Body of pancreas (tissue), 4 donors: ENCODE measurements around the gene PACRG. TPM values are rescaled to one million over a fixed set of nuclear protein-coding genes. Genes with fewer than 3 reads are reported as not detected.

Experiments
- ATAC-seq: fragments of 150-250 bp; one replicate; pipeline ENCODE4 v1.9.1; 2016
- DNase-seq, 4 donors: peaks; one replicate each; pipeline ENCODE4 v3.0.0-alpha.2; 2019
- H3K27ac ChIP-seq, 4 donors: fragments of 200-600 bp; sonication (generic); 1 replicate in 3 of 4; 2 replicates in 1 of 4; pipeline versions ENCODE4 v1.5.1 to v1.6.1; 2016 to 2019; ENCODE audit warnings: mild to moderate bottlenecking in 1 of 4, mixed read lengths in 1 of 4, moderate library complexity in 1 of 4
- H3K27me3 ChIP-seq, 2 donors: fragments of 200-600 bp; sonication (generic); one replicate each; pipeline ENCODE4 v1.6.0; 2016; ENCODE audit warnings: mild to moderate bottlenecking in 1 of 2
- H3K36me3 ChIP-seq, 2 donors: fragments of 200-600 bp; sonication (generic); replicated peaks in 1 of 2; 2 replicates each; pipeline ENCODE4 v1.5.1; 2016; ENCODE audit warnings: low read depth in 2 of 2; ENCODE audit not compliant: insufficient read depth in 1 of 2
- H3K4me1 ChIP-seq: fragments of 200-600 bp; sonication (generic); one replicate; pipeline ENCODE4 v1.6.0; 2016
- H3K4me3 ChIP-seq, 2 donors: fragments of 200-600 bp; sonication (generic); 1 replicate in 1 of 2; 2 replicates in 1 of 2; pipeline ENCODE4 v1.5.1; 2016 to 2019
- H3K9me3 ChIP-seq, 3 donors: fragments of 200-600 bp; sonication (generic); 1 replicate in 2 of 3; 2 replicates in 1 of 3; pipeline ENCODE4 v1.5.1; 2016
- CTCF ChIP-seq, 7 experiments: fragments of 450-650 bp in 4 of 7; fragments of 200-600 bp in 3 of 7; sonication (generic) in 3 of 7; IDR thresholded peaks; one replicate each; pipeline ENCODE4 v1.5.1; 2016 to 2019; ENCODE audit warnings: antibody characterized with exemption in 7 of 7
- POLR2A ChIP-seq, 3 donors: fragments of 450-650 bp; IDR thresholded peaks; one replicate each; pipeline ENCODE4 v1.6.1; 2016; ENCODE audit warnings: antibody characterized with exemption in 3 of 3, mild to moderate bottlenecking in 2 of 3
- WGBS, 2 donors: methylation state at CpG; one replicate each; pipeline ENCODE4 v1.1.5; 2017; 5-methylcytosine and 5-hydroxymethylcytosine counted together
- intact Hi-C: fragments of 100-400 bp; cut with DNase I; formaldehyde crosslinking; loops from one replicate; pipeline ENCODE4 v1.15.1; 2023
- total RNA-seq, 2 donors: library from RNA; depleted of rRNA; stranded (reverse); fragments of >200 nt; gene quantifications; one replicate each; pipeline ENCODE4 v1.1.0, GENCODE V29; 2016

The PACRG gene
- total RNA-seq, 2 donors from 2014 or later, result 7.8 to 10.9 TPM

- peak overlapping the region in 1 of 4 donors; percentile 2 for H3K27ac ChIP-seq
- H3K36me3 ChIP-seq, result no peaks in the 10 kb centered on the region
- H3K27me3 ChIP-seq, result no peaks in the 10 kb centered on the region
- intact Hi-C loops, result no loop called here
- no peak overlapping the region for H3K4me3 ChIP-seq
- H3K4me1 ChIP-seq, result peaks cover 3% of the 10 kb centered on the region
- DNase-seq (peak; percentile 55 to 78 (median 73)), ATAC-seq (peak; percentile 59)
- 32 to 39% methylated on average over 6 of the region's 6 CpGs for WGBS, 2 donors
- no peak for TF ChIP-seq CTCF (IDR thresholded peaks at IDR 0.05)
- TF ChIP-seq POLR2A (IDR thresholded peaks at IDR 0.05), result no peak
- no peaks in the 10 kb centered on the region for H3K9me3 ChIP-seq
Measured at GRCh38 chr6:162706232-162706631, 21.5 kb upstream of the PACRG start.

GRCh38 chr6:162708971-162709370 is 18.8 kb upstream of the PACRG start:
- no peak overlapping the region for H3K27ac ChIP-seq
- TF ChIP-seq CTCF (IDR thresholded peaks at IDR 0.05), result no peak

GRCh38 chr6:162709431-162709830 is 18.3 kb upstream of the PACRG start:
- TF ChIP-seq CTCF (IDR thresholded peaks at IDR 0.05), result no peak
- TF ChIP-seq POLR2A (IDR thresholded peaks at IDR 0.05), result no peak
- Histone ChIP-seq H3K4me1 (peaks cover 3% of the 10 kb centered on the region), H3K27ac (no peak overlapping the region), H3K4me3 (no peak overlapping the region), H3K36me3 (no peaks in the 10 kb centered on the region), H3K27me3 (no peaks in the 10 kb centered on the region), H3K9me3 (no peaks in the 10 kb centered on the region)
- no peak for DNase-seq
- ATAC-seq, result no peak
- WGBS, 2 donors, result 86 to 87% methylated on average over 4 of the region's 4 CpGs
- intact Hi-C loops, result no loop called here

More at GRCh38 chr6:162708971-162709370, 18.8 kb upstream of the PACRG start:
- Histone ChIP-seq H3K4me3 (no peak overlapping the region), H3K4me1 (peaks cover 3% of the 10 kb centered on the region), H3K9me3 (no peaks in the 10 kb centered on the region), H3K27me3 (no peaks in the 10 kb centered on the region), H3K36me3 (no peaks in the 10 kb centered on the region)
- ATAC-seq (no peak), DNase-seq (no peak)
- WGBS, 2 donors, result 93 to 97% methylated on average over 6 of the region's 6 CpGs
- intact Hi-C loops, result no loop called here

GRCh38 chr6:162710419-162710818 is 17.4 kb upstream of the PACRG start:
- TF ChIP-seq POLR2A (IDR thresholded peaks at IDR 0.05) (no peak), CTCF (IDR thresholded peaks at IDR 0.05) (no peak)
- DNase-seq, result no peak
- ATAC-seq, result no peak
- intact Hi-C loops, result no loop called here
- Histone ChIP-seq H3K9me3 (no peaks in the 10 kb centered on the region), H3K27me3 (no peaks in the 10 kb centered on the region), H3K4me3 (no peak overlapping the region), H3K4me1 (peaks cover 3% of the 10 kb centered on the region), H3K27ac (no peak overlapping the region), H3K36me3 (no peaks in the 10 kb centered on the region)
- WGBS, 2 donors, result 89 to 100% methylated on average over 1 of the region's 1 CpG

GRCh38 chr6:162710936-162711335 is 16.8 kb upstream of the PACRG start:
- intact Hi-C loops, result no loop called here
- no peak overlapping the region for H3K4me3 ChIP-seq
- H3K36me3 ChIP-seq, result no peaks in the 10 kb centered on the region
- H3K27ac ChIP-seq, result no peak overlapping the region
- no peak for ATAC-seq
- H3K4me1 ChIP-seq, result peaks cover 3% of the 10 kb centered on the region
- no peak for DNase-seq
- TF ChIP-seq CTCF (IDR thresholded peaks at IDR 0.05), result no peak
- no peaks in the 10 kb centered on the region for H3K9me3 ChIP-seq
- WGBS, 2 donors, result 87 to 88% methylated on average over 2 of the region's 2 CpGs
- H3K27me3 ChIP-seq, result no peaks in the 10 kb centered on the region
